NOMO-1 (cell line): Measurements from ENCODE around the gene MAP1B.

Experiments used
- DNase-seq, 2 experiments: peaks; one replicate each; lab custom pipeline; 2025; ENCODE audit not compliant: unreplicated experiment in 2 of 2; lab: John Stamatoyannopoulos, UW

Gene MAP1B

GRCh38 chr5:72242796-72243475 is 135.7 kb downstream of the MAP1B start:
- no peak for DNase-seq

- no peak for DNase-seq
Observed at GRCh38 chr5:72243706-72244105, 136.4 kb downstream of the MAP1B start.

GRCh38 chr5:72244862-72245371 is 137.6 kb downstream of the MAP1B start:
- DNase-seq: no peak

GRCh38 chr5:72245546-72245945 is 138.3 kb downstream of the MAP1B start:
- DNase-seq: no peak

- no peak for DNase-seq
Observed at GRCh38 chr5:72245951-72246532, 138.8 kb downstream of the MAP1B start.

GRCh38 chr5:72246954-72247442 is 139.7 kb downstream of the MAP1B start:
- no peak for DNase-seq

- DNase-seq: no peak
Observed at GRCh38 chr5:72248410-72248981, 141.2 kb downstream of the MAP1B start.

- DNase-seq: no peak
Observed at GRCh38 chr5:72251386-72251785, 144.1 kb downstream of the MAP1B start.

- no peak for DNase-seq
Observed at GRCh38 chr5:72252008-72252407, 144.7 kb downstream of the MAP1B start.

GRCh38 chr5:72252574-72253155 is 145.4 kb downstream of the MAP1B start:
- no peak for DNase-seq

- DNase-seq: no peak
Observed at GRCh38 chr5:72255237-72255636, 148.0 kb downstream of the MAP1B start.

- DNase-seq: no peak
Observed at GRCh38 chr5:72255670-72256069, 148.4 kb downstream of the MAP1B start.

- no peak for DNase-seq
Observed at GRCh38 chr5:72256536-72256935, 149.3 kb downstream of the MAP1B start.
